Measurements from ENCODE around the gene LNPEP.

LNPEP gene

GRCh38 chr5:96966801-96967200, 30.9 kb downstream of the LNPEP start:
- Histone ChIP-seq H3K9me3 (ENCODE audit: control insufficient read depth, low read length) (no peaks in the 10 kb centered on the region), H3K36me3 (ENCODE audit: control insufficient read depth, insufficient read depth, low read length, severe bottlenecking) (no peaks in the 10 kb centered on the region), H3K4me1 (ENCODE audit: control insufficient read depth, insufficient read depth, low read length) (peaks cover 60% of the 10 kb centered on the region), H3K9ac (ENCODE audit: low read length) (no peak overlapping the region), H3K4me3 (ENCODE audit: low read length) (no peak overlapping the region), H3K27me3 (replicated peaks; ENCODE audit: control insufficient read depth, insufficient read depth, low read length) (no peaks in the 10 kb centered on the region)
- DNase-seq (ENCODE audit: low read depth): no peak

GRCh38 chr5:96967400-96967799, 31.5 kb downstream of the LNPEP start:
- H3K9ac ChIP-seq (ENCODE audit: low read length): no peak overlapping the region
- no peaks in the 10 kb centered on the region for H3K27me3 ChIP-seq (replicated peaks; ENCODE audit: control insufficient read depth, insufficient read depth, low read length)
- DNase-seq (ENCODE audit: low read depth): no peak
- H3K4me1 ChIP-seq (ENCODE audit: control insufficient read depth, insufficient read depth, low read length): peaks cover 54% of the 10 kb centered on the region
- H3K4me3 ChIP-seq (ENCODE audit: low read length): no peak overlapping the region
- H3K9me3 ChIP-seq (ENCODE audit: control insufficient read depth, low read length): no peaks in the 10 kb centered on the region
- H3K36me3 ChIP-seq (ENCODE audit: control insufficient read depth, insufficient read depth, low read length, severe bottlenecking): no peaks in the 10 kb centered on the region

GRCh38 chr5:96968074-96968473, 32.2 kb downstream of the LNPEP start:
- Histone ChIP-seq H3K27me3 (replicated peaks; ENCODE audit: control insufficient read depth, insufficient read depth, low read length) (no peaks in the 10 kb centered on the region), H3K36me3 (ENCODE audit: control insufficient read depth, insufficient read depth, low read length, severe bottlenecking) (no peaks in the 10 kb centered on the region), H3K9me3 (ENCODE audit: control insufficient read depth, low read length) (no peaks in the 10 kb centered on the region), H3K4me1 (ENCODE audit: control insufficient read depth, insufficient read depth, low read length) (peaks cover 47% of the 10 kb centered on the region), H3K9ac (ENCODE audit: low read length) (peak overlapping the region; percentile 28), H3K4me3 (ENCODE audit: low read length) (peak overlapping the region; percentile 39)
- peak; percentile 51 for DNase-seq (ENCODE audit: low read depth)

GRCh38 chr5:96968614-96969013, 32.7 kb downstream of the LNPEP start:
- H3K4me3 ChIP-seq (ENCODE audit: low read length): peak overlapping the region; percentile 48
- peak; percentile 58 for DNase-seq (ENCODE audit: low read depth)

GRCh38 chr5:96969366-96969765, 33.5 kb downstream of the LNPEP start:
- Histone ChIP-seq H3K4me1 (ENCODE audit: control insufficient read depth, insufficient read depth, low read length) (peaks cover 36% of the 10 kb centered on the region), H3K4me3 (ENCODE audit: low read length) (peak overlapping the region; percentile 48), H3K27me3 (replicated peaks; ENCODE audit: control insufficient read depth, insufficient read depth, low read length) (no peaks in the 10 kb centered on the region), H3K9me3 (ENCODE audit: control insufficient read depth, low read length) (no peaks in the 10 kb centered on the region), H3K9ac (ENCODE audit: low read length) (peak overlapping the region; percentile 35), H3K36me3 (ENCODE audit: control insufficient read depth, insufficient read depth, low read length, severe bottlenecking) (peaks cover 5% of the 10 kb centered on the region)
- peak; percentile 53 for DNase-seq (ENCODE audit: low read depth)

More at GRCh38 chr5:96968614-96969013, 32.7 kb downstream of the LNPEP start:
- H3K9me3 ChIP-seq (ENCODE audit: control insufficient read depth, low read length): no peaks in the 10 kb centered on the region
- H3K36me3 ChIP-seq (ENCODE audit: control insufficient read depth, insufficient read depth, low read length, severe bottlenecking): peaks cover 1% of the 10 kb centered on the region
- H3K9ac ChIP-seq (ENCODE audit: low read length): peak overlapping the region; percentile 35
- H3K4me1 ChIP-seq (ENCODE audit: control insufficient read depth, insufficient read depth, low read length): peaks cover 42% of the 10 kb centered on the region
- H3K27me3 ChIP-seq (replicated peaks; ENCODE audit: control insufficient read depth, insufficient read depth, low read length): no peaks in the 10 kb centered on the region

- Histone ChIP-seq H3K36me3 (ENCODE audit: control insufficient read depth, insufficient read depth, low read length, severe bottlenecking) (peaks cover 5% of the 10 kb centered on the region), H3K4me1 (ENCODE audit: control insufficient read depth, insufficient read depth, low read length) (peaks cover 39% of the 10 kb centered on the region), H3K27me3 (replicated peaks; ENCODE audit: control insufficient read depth, insufficient read depth, low read length) (no peaks in the 10 kb centered on the region), H3K9me3 (ENCODE audit: control insufficient read depth, low read length) (no peaks in the 10 kb centered on the region), H3K4me3 (ENCODE audit: low read length) (no peak overlapping the region), H3K9ac (ENCODE audit: low read length) (no peak overlapping the region)
- no peak for DNase-seq (ENCODE audit: low read depth)
Observed at GRCh38 chr5:96972599-96973334, 36.9 kb downstream of the LNPEP start.

- Histone ChIP-seq H3K4me1 (ENCODE audit: control insufficient read depth, insufficient read depth, low read length) (peaks cover 29% of the 10 kb centered on the region), H3K4me3 (ENCODE audit: low read length) (no peak overlapping the region), H3K27me3 (replicated peaks; ENCODE audit: control insufficient read depth, insufficient read depth, low read length) (no peaks in the 10 kb centered on the region), H3K9ac (ENCODE audit: low read length) (no peak overlapping the region), H3K9me3 (ENCODE audit: control insufficient read depth, low read length) (no peaks in the 10 kb centered on the region), H3K36me3 (ENCODE audit: control insufficient read depth, insufficient read depth, low read length, severe bottlenecking) (peaks cover 5% of the 10 kb centered on the region)
- no peak for DNase-seq (ENCODE audit: low read depth)
Observed at GRCh38 chr5:96973532-96974401, 37.9 kb downstream of the LNPEP start.

- Histone ChIP-seq H3K9ac (ENCODE audit: low read length) (no peak overlapping the region), H3K4me3 (ENCODE audit: low read length) (no peak overlapping the region), H3K4me1 (ENCODE audit: control insufficient read depth, insufficient read depth, low read length) (peaks cover 11% of the 10 kb centered on the region), H3K36me3 (ENCODE audit: control insufficient read depth, insufficient read depth, low read length, severe bottlenecking) (peaks cover 20% of the 10 kb centered on the region), H3K9me3 (ENCODE audit: control insufficient read depth, low read length) (no peaks in the 10 kb centered on the region), H3K27me3 (replicated peaks; ENCODE audit: control insufficient read depth, insufficient read depth, low read length) (no peaks in the 10 kb centered on the region)
- DNase-seq (ENCODE audit: low read depth): peak; percentile 64
Observed at GRCh38 chr5:96975656-96976055, 39.8 kb downstream of the LNPEP start.

- Histone ChIP-seq H3K9ac (ENCODE audit: low read length) (no peak overlapping the region), H3K36me3 (ENCODE audit: control insufficient read depth, insufficient read depth, low read length, severe bottlenecking) (peaks cover 36% of the 10 kb centered on the region), H3K4me1 (ENCODE audit: control insufficient read depth, insufficient read depth, low read length) (peaks cover 11% of the 10 kb centered on the region)
Observed at GRCh38 chr5:96977228-96977627, 41.3 kb downstream of the LNPEP start.

GRCh38 chr5:96978812-96979449, 43.1 kb downstream of the LNPEP start:
- peaks cover 33% of the 10 kb centered on the region for H3K36me3 ChIP-seq (ENCODE audit: control insufficient read depth, insufficient read depth, low read length, severe bottlenecking)
- no peaks in the 10 kb centered on the region for H3K9me3 ChIP-seq (ENCODE audit: control insufficient read depth, low read length)
- H3K4me3 ChIP-seq (ENCODE audit: low read length): no peak overlapping the region
- H3K4me1 ChIP-seq (ENCODE audit: control insufficient read depth, insufficient read depth, low read length): peaks cover 11% of the 10 kb centered on the region
- H3K9ac ChIP-seq (ENCODE audit: low read length): no peak overlapping the region
- peak; percentile 66 for DNase-seq (ENCODE audit: low read depth)
- H3K27me3 ChIP-seq (replicated peaks; ENCODE audit: control insufficient read depth, insufficient read depth, low read length): no peaks in the 10 kb centered on the region

More at GRCh38 chr5:96977228-96977627, 41.3 kb downstream of the LNPEP start:
- H3K27me3 ChIP-seq (replicated peaks; ENCODE audit: control insufficient read depth, insufficient read depth, low read length): no peaks in the 10 kb centered on the region
- H3K4me3 ChIP-seq (ENCODE audit: low read length): no peak overlapping the region
- no peak for DNase-seq (ENCODE audit: low read depth)
- no peaks in the 10 kb centered on the region for H3K9me3 ChIP-seq (ENCODE audit: control insufficient read depth, low read length)
